Hippocampal formation (tissue), 2 donors: ENCODE results near the gene GPD2.

ENCODE experiments used
- DNase-seq, 2 donors: peaks; one replicate each; lab custom pipeline; 2025; lab: John Stamatoyannopoulos, UW

Gene GPD2

DNA sequence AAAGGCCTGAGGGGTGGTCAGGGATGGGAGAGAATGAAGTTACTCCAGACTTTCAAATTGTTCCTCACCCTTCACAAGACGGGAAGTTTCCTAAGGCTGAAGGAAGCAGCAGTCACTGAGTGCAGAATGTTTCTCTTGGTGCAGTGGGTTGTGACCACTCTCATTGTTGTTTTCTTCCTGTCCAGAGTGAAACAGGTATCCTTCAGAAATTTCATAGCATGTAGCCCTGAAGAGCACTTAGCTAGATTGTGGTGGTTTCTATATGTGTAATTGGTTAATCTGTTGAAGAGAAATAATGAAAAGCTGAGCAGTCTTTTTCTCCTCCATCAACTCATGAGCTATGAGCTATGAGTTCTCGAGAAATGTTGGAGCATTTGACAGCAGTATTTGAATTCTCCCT lies 96.8 kb downstream of the GPD2 start:
- DNase-seq: no peak

DNA sequence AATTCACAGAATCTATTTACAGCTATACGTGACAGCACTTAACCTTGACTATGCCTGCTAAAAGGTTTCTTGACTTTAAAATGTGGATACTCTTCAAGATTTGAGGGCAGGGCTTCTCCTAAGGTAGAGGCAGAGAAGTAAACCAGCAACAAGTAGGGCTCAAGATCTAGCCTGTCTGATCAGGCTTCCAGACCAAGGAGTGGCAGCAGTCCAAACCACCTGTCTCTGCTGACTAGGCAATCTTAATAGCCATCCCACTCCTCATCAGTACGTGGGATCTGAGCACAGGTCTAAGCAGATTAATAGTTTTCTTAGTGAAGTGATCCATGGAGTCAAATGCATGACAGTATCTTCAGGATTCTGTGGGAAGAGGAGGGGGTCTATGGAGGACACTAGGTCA lies 100.4 kb downstream of the GPD2 start:
- no peak for DNase-seq

DNA sequence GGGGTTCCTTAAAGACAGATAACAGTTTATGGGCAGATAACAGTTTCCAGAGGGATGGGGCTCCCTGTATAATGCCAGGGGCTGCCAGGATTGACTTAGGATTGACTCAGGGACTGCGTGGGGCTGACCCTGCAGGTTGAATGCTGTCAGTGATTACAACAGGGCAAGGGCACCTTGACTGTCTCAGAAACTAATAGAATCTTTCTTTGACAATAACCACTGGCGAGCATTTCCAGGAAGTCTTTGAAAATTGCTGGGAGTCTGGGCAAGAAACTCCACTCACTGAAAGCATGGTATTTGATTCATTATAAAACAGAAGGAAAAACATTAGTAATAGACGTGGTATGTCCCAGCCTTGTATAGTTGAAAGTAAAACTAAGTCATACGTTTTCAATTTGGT lies 101.0 kb downstream of the GPD2 start:
- DNase-seq: no peak

DNA sequence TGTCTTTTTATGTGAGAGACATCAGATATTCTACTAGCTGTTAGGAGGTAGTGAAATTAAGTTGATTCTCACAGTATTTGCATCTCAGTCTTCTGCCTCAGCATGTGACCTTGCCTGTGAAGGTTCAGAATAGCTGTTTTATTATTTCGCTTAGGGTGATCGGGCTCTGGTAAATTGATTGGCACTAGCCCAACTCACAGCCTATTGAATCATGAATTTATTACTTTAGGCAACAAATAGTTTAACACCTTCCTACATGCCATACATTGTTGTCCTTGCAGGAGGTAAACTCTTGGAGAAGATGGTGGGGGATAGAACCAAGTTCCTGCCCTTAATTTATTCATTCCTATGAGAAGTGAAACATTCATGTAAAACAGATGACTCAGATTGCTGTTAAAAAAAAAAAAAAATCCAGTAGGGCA lies 101.9 kb downstream of the GPD2 start:
- no peak for DNase-seq

DNA sequence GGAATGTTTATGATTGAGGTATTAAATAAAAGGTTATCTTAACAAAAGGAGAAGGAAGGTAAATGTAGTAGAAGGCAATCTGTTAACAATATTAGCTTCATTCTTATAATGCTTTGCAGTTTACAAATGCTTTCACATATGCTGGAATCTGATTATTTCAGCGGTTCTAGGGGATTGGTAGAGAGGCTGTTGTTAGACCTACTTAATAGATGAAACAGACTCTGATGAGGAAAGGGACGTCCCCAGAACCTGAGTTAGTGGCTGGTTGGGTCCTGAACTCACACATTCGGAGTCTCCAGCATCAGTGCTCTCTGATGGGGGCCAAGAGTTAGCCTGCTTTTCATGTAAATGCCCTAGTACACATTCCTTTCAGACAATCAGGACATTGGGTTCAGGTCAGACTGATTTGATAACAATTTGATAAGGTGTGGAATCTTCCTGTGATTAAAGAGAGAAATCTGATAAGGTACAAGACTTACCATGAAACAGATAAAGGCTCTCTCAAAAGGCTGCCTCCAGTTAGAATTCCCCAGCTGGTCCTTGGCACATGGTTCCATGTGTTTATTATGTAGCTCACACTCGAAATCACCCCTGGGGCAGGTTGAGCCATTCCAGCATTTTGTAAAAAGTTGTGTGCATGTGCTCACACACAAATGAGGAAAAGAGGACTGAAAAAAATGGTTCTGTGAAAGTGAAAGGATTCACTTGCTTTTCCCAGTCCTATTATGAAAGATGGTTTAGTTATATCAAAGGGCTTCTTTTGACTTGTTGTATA lies 103.1 kb downstream of the GPD2 start:
- no peak for DNase-seq

DNA sequence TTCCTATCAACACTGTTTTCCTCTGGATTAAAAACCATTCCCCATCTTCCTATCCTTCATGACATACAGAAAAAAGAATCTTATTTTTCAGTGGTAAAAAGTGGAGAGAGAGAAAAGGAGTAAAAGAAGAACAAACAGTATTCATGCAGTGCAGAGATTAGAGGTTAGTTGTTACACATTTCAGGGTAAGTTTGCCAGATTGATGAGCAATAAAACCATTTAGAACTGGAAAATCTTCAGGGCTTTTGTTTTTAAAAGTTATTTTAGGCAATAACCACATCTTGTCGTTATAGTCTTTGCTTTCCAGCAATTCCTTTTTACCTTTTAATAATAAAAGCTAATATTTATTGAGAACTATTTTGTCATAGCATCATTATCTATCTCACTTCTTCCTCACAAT lies 104.5 kb downstream of the GPD2 start:
- no peak for DNase-seq

DNA sequence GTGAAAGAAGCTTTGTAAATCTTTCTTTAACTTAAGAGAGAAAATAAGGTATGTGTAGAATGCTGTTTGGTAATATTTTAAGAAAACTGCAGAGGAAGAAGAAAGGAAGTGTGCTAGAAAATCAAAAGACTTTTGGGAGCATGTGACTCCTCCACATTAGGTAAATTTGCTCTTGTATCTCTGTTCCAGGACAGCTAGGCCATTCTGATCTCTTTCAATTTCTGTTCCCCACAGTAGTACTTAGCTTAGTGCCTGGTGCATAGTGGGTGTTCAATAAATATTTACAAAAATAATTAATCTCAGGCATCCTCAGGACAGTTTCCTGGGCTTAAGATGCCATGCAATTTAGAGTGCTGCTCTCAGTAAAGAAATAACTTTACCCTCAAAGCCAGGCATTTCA lies 105.0 kb downstream of the GPD2 start:
- no peak for DNase-seq

DNA sequence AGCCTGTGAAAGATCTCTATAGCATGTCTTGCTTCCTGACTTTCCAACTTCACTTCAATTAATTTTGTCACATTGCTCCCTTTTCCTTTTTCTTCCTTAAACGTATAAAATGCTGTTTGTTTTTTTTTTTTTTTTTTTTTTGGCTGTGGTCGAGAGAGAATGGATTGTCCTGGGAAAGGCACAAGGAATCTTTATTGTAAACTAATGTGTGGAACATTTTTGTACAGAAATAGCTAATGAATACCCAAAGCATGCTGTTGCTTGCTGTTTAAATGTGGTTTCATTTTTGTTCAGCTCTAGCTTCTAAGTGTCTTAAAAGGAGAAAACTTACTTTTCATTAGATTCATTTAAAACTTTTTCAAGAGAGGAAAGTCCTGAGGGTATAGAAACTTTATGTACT lies 105.5 kb downstream of the GPD2 start:
- no peak for DNase-seq

DNA sequence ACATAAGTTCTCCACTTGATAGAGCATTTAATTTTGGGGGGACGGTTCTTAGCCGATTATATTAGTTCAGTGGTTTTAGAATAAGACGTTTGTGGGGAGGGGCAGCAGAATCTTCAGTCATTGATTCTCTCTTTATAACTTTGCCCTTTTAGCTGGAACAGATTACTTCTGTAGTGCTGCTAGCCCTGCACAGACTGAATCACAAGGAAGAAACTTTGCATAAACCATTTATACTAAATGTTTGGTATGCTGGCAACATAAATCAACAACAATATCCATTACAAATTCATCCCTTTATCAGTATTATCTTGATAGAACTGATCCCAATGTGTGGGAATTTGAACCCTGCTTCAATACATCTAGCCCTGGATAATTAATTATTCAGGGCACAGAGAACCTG lies 112.2 kb downstream of the GPD2 start:
- no peak for DNase-seq

DNA sequence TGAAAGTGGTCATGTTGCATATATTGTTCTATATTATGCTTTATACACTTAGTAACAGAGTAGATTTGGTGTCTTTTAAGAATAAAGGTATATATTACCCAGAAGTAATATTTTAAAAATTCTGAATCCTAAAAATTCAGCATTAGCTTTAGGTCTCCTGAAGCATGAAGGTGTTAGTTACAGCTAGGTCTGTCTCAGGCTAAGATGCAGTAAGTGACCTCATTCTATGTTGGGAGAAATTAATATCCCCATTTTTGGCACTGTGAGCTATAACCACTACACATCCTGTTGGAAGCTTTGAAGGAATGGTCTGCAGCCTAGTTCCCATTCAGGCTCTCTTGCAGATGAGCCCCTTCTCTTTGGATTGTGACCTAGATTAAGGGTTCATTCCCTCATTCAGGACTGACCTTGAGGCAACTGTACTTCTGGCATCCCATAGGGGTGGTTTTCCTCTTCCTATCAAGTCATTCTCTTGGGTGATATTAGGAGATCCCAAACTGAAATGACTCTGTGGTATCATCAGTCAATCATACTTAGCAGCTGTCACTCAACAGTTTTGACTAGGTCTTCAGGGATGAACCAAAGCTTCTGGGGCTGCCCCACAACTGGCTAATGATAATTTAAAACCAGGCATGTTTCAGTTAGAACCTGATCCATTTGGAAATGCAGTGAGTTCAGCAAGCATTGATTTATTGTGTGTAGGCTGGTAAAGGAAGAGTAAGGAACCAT lies 117.7 kb downstream of the GPD2 start:
- DNase-seq: no peak

DNA sequence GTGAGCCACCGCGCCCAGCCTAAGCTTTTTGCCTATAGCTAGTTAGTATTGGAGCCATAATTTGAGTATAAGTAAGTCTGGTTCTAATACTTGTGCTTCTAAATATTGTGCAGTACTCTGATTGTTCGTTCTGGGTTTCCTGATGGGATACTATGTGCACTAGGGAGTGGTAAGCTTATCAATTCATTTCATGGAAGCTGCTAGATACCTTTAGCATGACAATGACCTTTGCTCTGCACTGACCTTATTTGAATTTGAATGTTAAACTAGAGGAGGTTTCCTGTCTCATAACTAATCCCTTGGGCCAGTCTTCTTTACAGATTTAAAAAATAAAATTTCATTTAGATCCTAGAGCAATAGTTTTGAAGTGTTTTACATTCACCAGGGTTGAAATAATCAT lies 125.1 kb downstream of the GPD2 start:
- DNase-seq: no peak

DNA sequence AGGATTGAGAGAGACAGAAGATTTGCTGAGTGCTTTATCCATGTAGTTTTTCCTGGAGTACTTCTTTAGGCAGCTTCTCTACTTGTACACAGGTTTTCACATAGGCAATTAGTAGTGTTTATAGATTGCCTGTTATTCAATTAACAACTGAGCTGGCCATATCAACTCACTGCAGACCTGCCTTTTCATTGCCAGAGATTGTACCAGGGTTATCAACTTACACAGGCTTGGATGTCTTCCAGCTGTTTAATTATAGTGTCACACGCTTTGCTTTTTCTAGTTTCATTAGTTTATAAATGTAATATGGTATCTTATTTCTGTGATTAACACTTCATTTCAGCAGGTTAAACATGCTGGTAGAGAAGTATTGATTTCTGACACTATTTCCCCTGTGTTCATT lies 125.9 kb downstream of the GPD2 start:
- DNase-seq: no peak

DNA sequence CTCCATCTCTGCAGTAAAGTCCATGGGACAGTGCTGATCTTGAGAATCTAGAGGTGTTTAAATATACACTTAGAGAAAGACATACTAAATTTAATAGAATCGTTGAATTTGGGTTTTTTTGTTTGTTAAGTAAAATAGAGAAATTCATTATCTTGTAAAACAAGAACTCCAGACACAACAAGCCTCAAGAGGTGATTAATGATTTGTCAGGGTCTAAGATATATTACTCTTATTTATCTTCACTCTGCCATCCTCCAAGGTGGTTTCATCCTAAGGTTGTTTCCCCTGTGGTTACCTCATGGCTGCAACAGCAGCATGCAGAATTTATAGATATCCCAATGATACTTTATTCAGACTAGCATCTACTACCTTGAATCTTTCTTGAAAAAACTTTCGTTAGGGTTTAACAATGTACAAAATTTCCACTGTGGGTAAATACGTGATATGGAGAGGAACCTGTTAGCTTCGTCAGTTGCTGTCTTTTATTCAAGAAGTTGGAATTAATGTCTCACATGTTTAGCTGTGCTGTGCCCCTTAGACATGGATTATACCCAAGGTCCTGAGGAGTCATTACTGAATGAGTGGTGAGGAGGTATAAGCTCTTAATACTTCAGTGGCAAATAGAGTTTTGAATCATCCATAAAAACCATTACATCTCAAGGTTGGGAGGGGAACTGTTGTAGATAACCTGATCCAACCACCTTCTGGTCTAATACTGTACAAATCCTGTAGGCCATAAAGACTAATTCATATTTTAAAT lies 128.0 kb downstream of the GPD2 start:
- no peak for DNase-seq

DNA sequence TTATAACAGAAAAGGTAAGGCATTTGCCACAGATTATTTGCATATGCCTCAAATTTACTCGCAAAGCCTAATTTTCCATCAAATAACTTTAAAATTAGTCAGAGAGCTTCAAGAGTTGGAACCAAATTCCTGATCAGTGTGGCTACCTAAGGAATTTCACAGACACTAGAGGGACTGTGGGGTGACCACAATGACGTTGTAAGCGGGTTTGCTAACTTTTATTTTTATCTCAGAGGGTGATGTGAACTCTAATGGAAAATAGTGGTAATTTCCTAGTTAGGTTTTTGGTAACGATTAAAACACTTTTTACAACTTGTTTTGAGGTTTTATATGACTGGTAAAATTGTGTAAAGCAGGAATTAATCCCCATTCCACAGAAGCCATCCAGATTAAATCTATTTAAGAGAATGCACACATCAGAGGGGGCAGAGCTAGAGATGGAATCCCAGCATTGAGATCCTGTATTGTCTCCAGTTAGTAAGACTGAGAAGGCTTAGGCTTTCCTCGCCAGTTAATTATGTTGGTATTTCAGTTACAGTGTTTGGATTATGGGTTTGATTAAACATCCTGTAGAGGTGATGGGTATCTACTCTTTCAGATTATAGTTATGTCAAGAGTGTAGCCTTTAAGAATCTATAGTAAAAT lies 129.0 kb downstream of the GPD2 start:
- no peak for DNase-seq

DNA sequence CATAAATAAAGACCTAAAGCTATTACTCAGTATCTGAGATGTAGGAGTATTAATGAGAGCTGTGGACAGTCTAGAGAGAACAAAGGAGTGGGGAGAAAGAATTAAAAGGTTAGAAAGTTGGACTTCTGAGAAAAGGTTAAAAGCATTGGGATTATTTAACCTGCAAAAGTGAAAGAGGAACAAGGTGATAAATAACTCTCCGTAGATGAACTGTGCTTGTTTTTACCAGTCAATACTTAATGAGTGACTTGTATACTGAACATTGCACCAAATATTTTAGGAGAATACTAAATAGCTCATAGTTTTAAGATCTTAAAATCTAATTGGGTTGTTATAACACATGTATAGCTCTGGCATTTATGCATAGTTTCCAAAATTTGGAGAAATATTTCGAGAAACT lies 137.5 kb downstream of the GPD2 start:
- DNase-seq: no peak

DNA sequence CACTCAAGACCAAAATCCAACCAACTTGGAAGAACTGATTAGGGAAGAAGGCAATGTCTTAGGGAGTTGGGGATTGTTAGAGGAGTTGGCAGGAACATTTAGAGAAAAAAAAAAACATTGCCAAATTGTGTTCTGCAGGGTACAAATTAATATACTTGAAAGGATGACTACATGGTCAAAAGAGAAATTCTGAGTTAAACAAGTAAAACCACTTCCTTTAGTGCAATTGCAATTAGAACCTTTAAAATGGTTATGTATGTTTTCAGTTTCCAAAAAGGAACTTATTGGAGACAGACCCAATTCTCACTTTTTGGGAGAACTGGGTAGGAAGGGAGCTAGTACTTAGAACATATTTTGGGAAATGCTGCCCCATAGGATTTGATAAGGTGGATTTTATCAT lies 137.9 kb downstream of the GPD2 start:
- DNase-seq: no peak

DNA sequence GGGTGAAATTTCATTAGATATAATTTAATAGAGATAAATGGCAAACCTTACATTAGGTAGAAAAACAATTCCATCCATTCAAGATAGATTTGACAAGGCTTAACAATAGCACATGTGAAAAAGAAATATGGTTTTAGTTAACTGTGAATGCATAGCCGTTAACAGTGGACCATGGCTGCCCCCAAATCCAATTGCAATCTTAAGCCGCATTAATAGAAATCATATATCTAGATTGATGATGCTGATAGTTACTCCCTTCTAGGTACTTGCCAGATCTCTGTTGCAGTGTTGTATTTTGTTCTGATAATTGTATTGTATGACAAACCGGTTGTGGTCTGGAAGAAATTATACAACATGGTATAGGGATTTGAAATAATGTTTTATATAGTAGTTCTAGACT lies 139.8 kb downstream of the GPD2 start:
- DNase-seq: no peak

DNA sequence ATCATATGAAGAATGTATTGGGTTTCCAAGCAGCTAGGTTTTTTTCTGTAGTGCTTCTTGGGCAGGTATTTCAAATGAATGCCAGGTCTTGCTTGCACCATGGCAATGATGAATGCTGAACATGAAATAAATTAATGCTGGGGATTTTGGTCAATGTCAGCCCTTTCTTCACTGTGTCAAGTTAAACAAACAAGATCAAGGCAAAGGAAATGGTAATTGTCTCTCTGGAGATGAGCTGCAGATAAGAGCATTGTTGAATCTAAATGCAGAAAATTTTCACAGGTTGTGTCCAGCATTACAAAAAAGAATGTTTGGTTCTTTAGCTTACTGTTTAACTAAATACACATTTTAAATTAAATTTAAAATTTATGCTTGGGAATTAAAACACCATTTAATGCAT lies 144.3 kb downstream of the GPD2 start:
- DNase-seq: no peak

DNA sequence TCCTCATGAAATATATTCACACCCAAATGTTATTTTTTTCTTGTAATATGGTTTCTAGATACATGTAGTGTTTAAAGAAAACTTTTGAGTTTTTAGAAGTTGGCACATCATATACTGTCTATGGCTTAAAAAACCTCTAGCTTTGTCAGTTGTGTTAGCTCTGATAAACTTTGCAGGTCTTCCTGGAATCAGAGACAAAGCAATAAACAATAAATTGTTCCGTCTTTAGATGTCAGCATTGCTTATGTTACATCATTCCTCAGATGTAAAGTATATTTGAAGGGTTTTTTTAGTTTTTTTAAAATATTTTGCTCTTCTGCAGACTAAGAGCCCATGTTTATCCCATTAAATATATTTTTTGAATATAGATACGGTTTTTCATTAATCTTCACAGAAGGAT lies 145.1 kb downstream of the GPD2 start:
- DNase-seq: no peak

DNA sequence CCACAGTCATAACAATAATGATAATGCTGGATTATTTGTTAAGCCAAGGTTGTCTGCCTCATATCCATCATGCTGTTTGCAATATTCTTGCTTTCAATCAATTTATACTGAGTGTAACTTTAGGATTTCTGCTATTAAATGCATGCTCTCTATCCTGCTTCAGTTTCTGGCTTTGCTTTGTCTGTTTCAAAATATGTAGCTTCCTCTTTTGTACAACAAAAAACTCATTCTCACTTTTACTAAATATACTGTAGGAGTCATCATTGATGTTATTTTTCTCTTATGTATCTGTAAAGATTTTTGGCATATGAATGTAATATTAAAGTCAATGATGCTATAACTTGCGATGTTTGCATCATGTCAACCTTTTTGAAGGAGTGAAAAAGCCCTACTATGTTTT lies 149.3 kb downstream of the GPD2 start:
- DNase-seq: no peak

DNA sequence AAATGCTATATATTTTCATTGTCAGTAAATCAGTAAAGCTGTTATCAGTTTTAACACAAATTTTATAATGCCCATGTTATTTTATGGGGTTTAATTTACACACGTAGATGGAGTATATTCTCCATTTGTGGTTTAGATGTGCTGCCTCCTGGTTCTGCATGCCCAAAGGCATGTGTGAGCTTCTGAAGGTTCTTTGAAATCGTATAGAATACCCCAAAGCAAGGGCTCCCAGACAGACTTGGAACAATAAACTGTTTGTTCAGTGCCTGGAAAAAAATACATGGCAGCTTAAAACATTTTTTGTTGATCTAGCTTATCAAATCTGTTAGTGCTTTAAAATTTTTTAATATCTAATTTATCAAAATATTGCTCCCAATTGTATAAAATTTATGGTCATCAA lies 150.4 kb downstream of the GPD2 start:
- no peak for DNase-seq

DNA sequence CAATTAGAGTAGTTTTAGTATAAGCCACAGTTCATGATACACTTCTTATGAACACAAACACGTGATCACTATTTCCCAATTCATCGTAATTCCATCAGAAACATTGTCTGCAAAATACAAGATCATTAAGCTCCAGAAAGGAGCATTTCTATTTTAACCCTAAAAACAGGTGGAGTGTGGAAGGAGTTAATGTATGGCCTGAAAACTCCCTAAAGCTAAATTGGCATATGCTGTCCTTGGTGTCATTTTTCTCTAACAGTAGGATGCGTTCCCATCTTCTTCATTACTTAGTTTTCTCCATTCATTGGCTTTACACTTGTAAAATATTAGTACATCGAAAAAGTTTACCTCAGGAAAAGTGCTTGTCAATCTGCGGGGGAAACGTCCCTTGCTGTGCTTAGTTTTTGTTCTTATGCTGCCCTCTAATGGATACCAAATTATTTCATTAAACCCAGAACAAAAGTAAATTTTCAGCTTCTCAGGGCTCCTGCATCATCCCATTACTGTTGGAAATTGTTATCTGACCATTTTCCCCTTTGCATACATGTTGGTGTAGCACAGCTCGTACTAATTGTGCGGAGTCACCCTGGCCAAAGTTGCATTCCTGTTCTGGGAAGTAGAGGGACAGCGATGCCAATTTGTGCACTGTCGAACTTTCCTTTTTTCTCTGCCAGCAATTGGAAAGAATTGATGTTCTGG lies 153.4 kb downstream of the GPD2 start:
- DNase-seq: peak in 1 of 2 donors; percentile 56
